ENCODE measurements around the gene BEND4.
"Not testable (repeated sequence)": the region's sequence is repeated elsewhere in the genome, so short reads cannot be mapped to it uniquely, and the experiment has no call there.

GRCh38 chr4:42166186-42166585, 13.7 kb upstream of the BEND4 start:
- not testable (repeated sequence) for TF ChIP-seq CTCF, POLR2A (IDR thresholded peaks at IDR 0.05)
